Neural cell (in vitro differentiated cells): Measurements from ENCODE around the gene DUSP19. TPM values are rescaled to one million over a fixed set of nuclear protein-coding genes. Genes with fewer than 3 reads are reported as not detected.
A peak's percentile ranks its signal among the peaks of the same experiment; 100 is the strongest.

Experiments used
- H2AFZ ChIP-seq: fragments of 200-600, 300-800 bp; sonication (generic), shearing (Covaris generic); 2 replicates; pipeline ENCODE4 v1.6.0; 2014; ENCODE audit warnings: low read depth, mild to moderate bottlenecking, antibody characterized with exemption, low read length, moderate library complexity
- H3F3A ChIP-seq: fragments of 200-600 bp; shearing (Covaris generic); 2 replicates; pipeline ENCODE4 v1.6.1; 2016; ENCODE audit warnings: mild to moderate bottlenecking, moderate library complexity, mixed read lengths, antibody characterized with exemption, low read length; ENCODE audit not compliant: insufficient read depth, poor library complexity, severe bottlenecking
- H3K27ac ChIP-seq: fragments of 200-600, 300-800 bp; sonication (generic), shearing (Covaris generic); 2 replicates; pipeline ENCODE4 v1.5.1; 2014; ENCODE audit warnings: mild to moderate bottlenecking, low read length, moderate library complexity
- H3K27me3 ChIP-seq: fragments of 300-800, 200-600 bp; sonication (generic), shearing (Covaris generic); 2 replicates; pipeline ENCODE4 v1.6.0; 2014; ENCODE audit warnings: mild to moderate bottlenecking, low read depth, low read length, moderate library complexity; ENCODE audit not compliant: insufficient read depth
- H3K36me3 ChIP-seq: fragments of 300-800, 200-600 bp; sonication (generic), shearing (Covaris generic); 2 replicates; pipeline ENCODE4 v1.5.1; 2014; ENCODE audit warnings: mild to moderate bottlenecking, antibody characterized with exemption, low read length, moderate library complexity; ENCODE audit not compliant: insufficient read depth
- H3K4me2 ChIP-seq: fragments of 300-800, 200-600 bp; sonication (generic), shearing (Covaris generic); 2 replicates; pipeline ENCODE4 v1.6.0; 2014; ENCODE audit warnings: mild to moderate bottlenecking, low read length
- H3K4me3 ChIP-seq: fragments of 300-800, 200-600 bp; sonication (generic), shearing (Covaris generic); 2 replicates; pipeline ENCODE4 v1.5.1; 2014; ENCODE audit warnings: mild to moderate bottlenecking, low read length, moderate library complexity
- H3K79me2 ChIP-seq: fragments of 200-600 bp; shearing (Covaris generic); replicated peaks from 2 replicates; pipeline ENCODE4 v1.6.0; 2014; ENCODE audit warnings: mild to moderate bottlenecking, low read length, moderate library complexity; ENCODE audit not compliant: insufficient read depth
- H3K9ac ChIP-seq: fragments of 300-800, 200-600 bp; sonication (generic), shearing (Covaris generic); 2 replicates; pipeline ENCODE4 v1.6.1; 2016; ENCODE audit warnings: mild to moderate bottlenecking, low read length, mixed read lengths
- H3K9me2 ChIP-seq: fragments of 200-600 bp; shearing (Covaris generic); 2 replicates; pipeline ENCODE4 v1.6.1; 2016; ENCODE audit warnings: mild to moderate bottlenecking, low read length, mixed read lengths; ENCODE audit not compliant: insufficient read depth
- H3K9me3 ChIP-seq: fragments of 200-600, 300-800 bp; sonication (generic), shearing (Covaris generic); 2 replicates; pipeline ENCODE4 v1.6.1; 2016; ENCODE audit warnings: mild to moderate bottlenecking, mixed run types, low read length, moderate library complexity, mixed read lengths
- H4K20me1 ChIP-seq: fragments of 200-600 bp; shearing (Covaris generic); 2 replicates; pipeline ENCODE4 v1.6.1; 2016; ENCODE audit warnings: mild to moderate bottlenecking, mixed run types; ENCODE audit not compliant: insufficient read depth
- CTCF ChIP-seq: fragments of 450-650 bp; IDR thresholded peaks from 2 replicates; pipeline ENCODE4 v1.5.1; 2014; ENCODE audit warnings: antibody characterized with exemption, mild to moderate bottlenecking, moderate library complexity; ENCODE audit not compliant: poor library complexity, severe bottlenecking
- EP300 ChIP-seq: fragments of 450-650 bp; conservative IDR thresholded peaks from 2 replicates; pipeline ENCODE4 v1.6.1; 2014; ENCODE audit warnings: antibody characterized with exemption, mild to moderate bottlenecking, moderate library complexity; ENCODE audit not compliant: poor library complexity, severe bottlenecking
- EZH2 ChIP-seq: fragments of 200-600, 300-800 bp; shearing (Covaris generic), sonication (generic); IDR thresholded peaks from 2 replicates; pipeline ENCODE4 v1.6.1; 2014; ENCODE audit warnings: antibody characterized with exemption, low read length, borderline replicate concordance, mild to moderate bottlenecking; ENCODE audit not compliant: insufficient read depth, poor library complexity, severe bottlenecking
- MXI1 ChIP-seq: fragments of 450-650 bp; conservative IDR thresholded peaks from 2 replicates; pipeline ENCODE4 v1.6.1; 2014; ENCODE audit warnings: antibody characterized with exemption, mild to moderate bottlenecking; ENCODE audit not compliant: poor library complexity, severe bottlenecking
- POLR2AphosphoS5 ChIP-seq: IDR thresholded peaks from 2 replicates; pipeline ENCODE4 v1.6.1; 2012
- RAD21 ChIP-seq: fragments of 450-650 bp; conservative IDR thresholded peaks from 2 replicates; pipeline ENCODE4 v1.6.1; 2014; ENCODE audit warnings: antibody characterized with exemption, mild to moderate bottlenecking, moderate library complexity
- REST ChIP-seq: IDR thresholded peaks from 2 replicates; pipeline ENCODE4 v1.6.1; 2012; ENCODE audit warnings: borderline replicate concordance
- SMC3 ChIP-seq: fragments of 450-650 bp; conservative IDR thresholded peaks from 2 replicates; pipeline ENCODE4 v1.6.1; 2014; ENCODE audit warnings: antibody characterized with exemption, mild to moderate bottlenecking, moderate library complexity; ENCODE audit not compliant: poor library complexity
- TAF1 ChIP-seq: IDR thresholded peaks from 2 replicates; pipeline ENCODE4 v1.6.1; 2012; ENCODE audit warnings: low read depth
- polyA plus RNA-seq: library from polyadenylated mRNA; depleted of rRNA; stranded (reverse); fragments of >200 nt; gene quantifications from 2 replicates; pipeline ENCODE4 v1.2.3, GENCODE V29; 2014

DUSP19 gene
- polyA plus RNA-seq, 1 donor from 2014 or later: 5.6 TPM

- peak overlapping the region; percentile 69 for H3K4me2 ChIP-seq
- H3K9ac ChIP-seq: peak overlapping the region; percentile 90
- TF ChIP-seq MXI1: no peak
- TF ChIP-seq SMC3: no peak
- no peak for TF ChIP-seq EP300
- TF ChIP-seq RAD21: no peak
- TF ChIP-seq EZH2: no peak
- no peak for TF ChIP-seq TAF1
- no peak for TF ChIP-seq POLR2AphosphoS5
- TF ChIP-seq REST: no peak
- no peak for TF ChIP-seq CTCF
- no peak overlapping the region for H3K27ac ChIP-seq
- H3F3A ChIP-seq: no peaks in the 10 kb centered on the region
- peak overlapping the region; percentile 83 for H3K4me3 ChIP-seq
- no peaks in the 10 kb centered on the region for H4K20me1 ChIP-seq
- no peaks in the 10 kb centered on the region for H3K9me3 ChIP-seq
- no peaks in the 10 kb centered on the region for H3K9me2 ChIP-seq
- H2AFZ ChIP-seq: no peak overlapping the region
- no peaks in the 10 kb centered on the region for H3K27me3 ChIP-seq
- H3K79me2 ChIP-seq: peaks cover 60% of the 10 kb centered on the region
- no peaks in the 10 kb centered on the region for H3K36me3 ChIP-seq
These were observed 42.4 kb upstream of the DUSP19 start for GRCh38 chr2:183035954-183036669.

DNA sequence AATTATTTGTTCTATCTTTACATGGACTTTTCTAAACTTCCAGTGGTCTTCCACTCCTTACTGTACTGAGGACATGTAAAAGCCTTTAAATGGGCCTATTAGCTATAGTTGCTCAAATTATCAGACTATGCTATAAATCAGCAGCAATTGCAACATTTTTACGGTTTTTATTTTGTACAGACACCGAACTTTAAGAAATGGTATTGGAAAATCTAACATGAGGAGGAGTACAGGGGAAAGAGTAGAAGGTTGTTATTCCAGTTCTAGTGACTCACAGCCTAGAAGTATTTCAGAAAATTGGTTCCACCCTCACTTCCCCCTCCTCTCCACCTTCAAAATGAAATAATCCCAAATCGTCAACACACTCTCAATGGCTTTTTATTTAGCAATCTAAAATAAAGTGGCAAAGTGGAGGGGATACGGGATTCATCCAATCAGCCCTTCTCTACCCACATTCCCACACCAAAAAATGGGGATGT lies 41.4 kb upstream of the DUSP19 start:
- Histone ChIP-seq H4K20me1 (no peaks in the 10 kb centered on the region), H3K4me2 (peak overlapping the region; percentile 69), H3K9me2 (no peaks in the 10 kb centered on the region), H3K27me3 (no peaks in the 10 kb centered on the region), H3K36me3 (no peaks in the 10 kb centered on the region), H3K4me3 (peak overlapping the region; percentile 83), H3F3A (no peaks in the 10 kb centered on the region), H2AFZ (no peak overlapping the region), H3K79me2 (peaks cover 50% of the 10 kb centered on the region), H3K27ac (peak overlapping the region; percentile 83), H3K9me3 (no peaks in the 10 kb centered on the region), H3K9ac (peak overlapping the region; percentile 90)
- no peak for TF ChIP-seq EP300
